Retinal pigment epithelial cell (primary cell): ENCODE measurements around the gene FAM120B.
"Not testable (repeated sequence)": the region's sequence is repeated elsewhere in the genome, so short reads cannot be mapped to it uniquely, and the experiment has no call there.

ENCODE experiments used
- DNase-seq: peaks from one replicate; pipeline ENCODE4 v3.0.0-alpha.2; 2010; ENCODE audit warnings: low read depth
- H3K4me3 ChIP-seq: 2 replicates; pipeline ENCODE4 v1.5.1; 2011; ENCODE audit warnings: mild to moderate bottlenecking, low read length, control low read depth, moderate library complexity
- TF ChIP-seq, protein P1 (sequence below): conservative IDR thresholded peaks from 2 replicates; pipeline ENCODE4 v1.5.1; 2011; ENCODE audit warnings: low read depth, low read length, control low read depth, inconsistent platforms

Gene FAM120B

GRCh38 chr6:170262489-170263088, 44.0 kb upstream of the FAM120B start:
- no peak for DNase-seq
- TF ChIP-seq, protein P1, sequence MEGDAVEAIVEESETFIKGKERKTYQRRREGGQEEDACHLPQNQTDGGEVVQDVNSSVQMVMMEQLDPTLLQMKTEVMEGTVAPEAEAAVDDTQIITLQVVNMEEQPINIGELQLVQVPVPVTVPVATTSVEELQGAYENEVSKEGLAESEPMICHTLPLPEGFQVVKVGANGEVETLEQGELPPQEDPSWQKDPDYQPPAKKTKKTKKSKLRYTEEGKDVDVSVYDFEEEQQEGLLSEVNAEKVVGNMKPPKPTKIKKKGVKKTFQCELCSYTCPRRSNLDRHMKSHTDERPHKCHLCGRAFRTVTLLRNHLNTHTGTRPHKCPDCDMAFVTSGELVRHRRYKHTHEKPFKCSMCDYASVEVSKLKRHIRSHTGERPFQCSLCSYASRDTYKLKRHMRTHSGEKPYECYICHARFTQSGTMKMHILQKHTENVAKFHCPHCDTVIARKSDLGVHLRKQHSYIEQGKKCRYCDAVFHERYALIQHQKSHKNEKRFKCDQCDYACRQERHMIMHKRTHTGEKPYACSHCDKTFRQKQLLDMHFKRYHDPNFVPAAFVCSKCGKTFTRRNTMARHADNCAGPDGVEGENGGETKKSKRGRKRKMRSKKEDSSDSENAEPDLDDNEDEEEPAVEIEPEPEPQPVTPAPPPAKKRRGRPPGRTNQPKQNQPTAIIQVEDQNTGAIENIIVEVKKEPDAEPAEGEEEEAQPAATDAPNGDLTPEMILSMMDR = no peak
- H3K4me3 ChIP-seq = no peak overlapping the region

DNA sequence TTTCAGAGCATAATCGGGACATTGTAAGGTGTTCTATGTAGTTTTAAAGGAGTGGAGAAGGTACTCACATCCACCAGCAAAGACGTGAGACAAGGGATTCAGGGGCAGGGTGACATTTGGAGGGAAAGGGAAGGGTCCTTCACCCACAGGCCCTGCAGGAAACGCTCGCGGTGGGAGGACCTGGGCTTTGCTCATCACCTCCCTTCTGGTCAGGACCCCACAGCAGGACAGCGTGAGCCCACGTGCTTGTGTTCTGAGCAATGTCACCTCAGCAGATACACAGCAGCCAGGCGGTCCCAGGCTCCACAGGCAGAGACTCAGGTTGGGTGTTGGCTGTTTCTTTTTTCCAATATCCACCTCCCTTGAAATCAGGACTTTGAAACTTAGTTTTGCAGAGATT, 43.1 kb upstream of the FAM120B start:
- TF ChIP-seq, protein P1 = no peak
- no peak for DNase-seq
- no peak overlapping the region for H3K4me3 ChIP-seq

DNA sequence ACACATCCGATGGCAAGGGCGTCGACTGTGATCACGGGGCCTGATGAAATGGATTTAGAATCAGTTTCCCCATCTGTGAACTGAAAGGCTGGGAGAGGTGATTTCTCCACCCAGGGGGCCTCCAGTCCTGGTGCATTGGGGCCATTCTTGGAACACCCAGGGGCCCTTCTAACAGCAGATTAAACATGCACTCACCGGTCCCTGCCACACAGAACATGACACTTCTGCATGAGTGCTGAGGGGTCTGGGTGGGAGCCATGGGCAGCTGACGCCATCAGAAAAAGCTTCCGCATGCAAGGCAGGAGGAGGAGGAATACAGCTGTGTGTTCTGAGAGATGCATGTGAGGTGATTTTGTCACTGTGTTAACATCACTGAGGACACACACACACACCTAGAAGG, 42.5 kb upstream of the FAM120B start:
- TF ChIP-seq, protein P1 = no peak
- no peak overlapping the region for H3K4me3 ChIP-seq

DNA sequence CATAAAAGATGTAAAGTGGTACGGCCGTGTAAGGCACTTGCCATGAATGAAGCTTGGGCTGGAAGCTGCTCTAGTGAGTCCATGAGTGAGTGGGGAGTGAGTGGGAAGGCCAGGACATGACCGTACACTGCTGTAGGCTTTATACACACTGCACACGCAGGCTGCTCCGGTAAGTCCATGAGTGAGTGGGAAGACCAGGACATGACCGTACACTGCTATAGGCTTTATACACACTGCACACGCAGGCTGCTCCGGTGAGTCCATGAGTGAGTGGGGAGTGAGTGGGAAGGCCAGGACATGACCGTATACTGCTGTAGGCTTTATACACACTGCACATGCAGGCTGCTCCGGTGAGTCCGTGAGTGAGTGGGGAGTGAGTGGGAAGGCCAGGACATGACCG, 41.9 kb upstream of the FAM120B start:
- not testable (repeated sequence) for H3K4me3 ChIP-seq, DNase-seq

More for the DNA sequence above, 42.5 kb upstream of the FAM120B start:
- DNase-seq = no peak

DNA sequence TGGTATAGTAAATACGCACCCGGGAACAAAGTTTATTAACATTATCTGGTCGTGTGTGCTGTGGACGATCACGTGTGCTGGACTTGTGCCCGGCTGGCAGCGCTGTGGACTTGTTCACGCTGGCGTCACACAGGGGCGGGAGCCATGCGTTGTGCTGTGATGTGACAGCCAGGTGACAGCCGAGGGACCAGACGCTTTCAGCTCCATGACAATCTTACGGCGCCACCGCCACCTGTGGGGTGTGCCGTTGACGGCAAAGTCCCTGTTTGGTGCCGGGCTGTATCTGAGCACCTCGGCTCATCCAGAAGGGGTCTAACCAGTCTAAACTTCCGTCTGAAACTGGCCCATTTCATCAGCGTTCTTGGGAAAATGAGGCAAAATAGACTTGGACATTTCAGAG, 40.9 kb upstream of the FAM120B start:
- H3K4me3 ChIP-seq = no peak overlapping the region
- TF ChIP-seq, protein P1 = no peak
- DNase-seq = no peak

- DNase-seq = no peak
- H3K4me3 ChIP-seq = no peak overlapping the region
- TF ChIP-seq, protein P1 = no peak
Observed at GRCh38 chr6:170266061-170266825, 40.3 kb upstream of the FAM120B start.

DNA sequence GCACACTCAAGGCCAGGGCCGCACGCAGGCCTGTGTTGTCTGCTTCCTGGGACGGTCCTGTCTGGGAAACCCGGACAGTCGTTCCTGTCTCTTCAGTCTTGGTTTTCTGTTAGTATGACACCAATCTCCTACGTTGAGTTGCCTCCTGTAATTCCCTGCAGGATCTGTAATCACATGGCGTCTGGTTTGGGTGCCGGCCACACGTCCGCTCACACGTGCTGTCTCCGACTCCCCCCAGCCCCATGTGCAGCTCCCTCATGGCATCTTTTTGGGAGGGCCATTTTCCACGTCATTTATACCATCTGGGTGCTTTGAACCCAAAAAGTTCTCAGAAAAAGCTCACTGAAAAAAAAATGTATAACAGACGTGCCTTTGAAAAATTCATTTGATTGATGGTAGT, 38.9 kb upstream of the FAM120B start:
- TF ChIP-seq, protein P1 = no peak
- no peak for DNase-seq
- no peak overlapping the region for H3K4me3 ChIP-seq
